Astrocyte (in vitro differentiated cells and primary cell): ENCODE measurements around the gene GSN.

Experiments
- EZH2 ChIP-seq: IDR thresholded peaks from 2 replicates; pipeline ENCODE4 v1.6.1; 2012; ENCODE audit warnings: mild to moderate bottlenecking, low read length, inconsistent platforms; ENCODE audit not compliant: insufficient read depth
- TF ChIP-seq, protein P1 (sequence below): IDR thresholded peaks from 2 replicates; pipeline ENCODE4 v1.5.1; 2011; ENCODE audit warnings: low read depth, mild to moderate bottlenecking, inconsistent platforms, low read length, moderate library complexity; ENCODE audit not compliant: insufficient read depth

DNA sequence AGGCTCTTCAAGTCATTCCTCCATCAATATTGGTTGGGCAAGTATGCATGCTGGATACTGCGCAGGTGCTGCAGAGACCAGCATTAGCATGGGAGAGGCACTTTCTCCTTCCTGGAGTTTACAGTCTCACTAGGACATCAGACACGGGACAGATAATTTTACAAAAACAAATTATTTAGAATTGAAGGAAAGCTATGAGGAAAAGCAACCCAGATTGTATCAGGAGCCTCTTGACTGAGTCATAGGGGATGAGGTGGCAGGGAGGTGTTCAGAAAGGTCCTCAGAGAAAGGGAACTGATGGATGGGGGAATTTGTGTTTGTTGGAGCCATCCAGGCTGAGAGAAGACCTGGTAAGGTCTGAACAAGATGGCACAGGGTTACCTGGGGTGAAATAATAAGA is 41.8 kb upstream of the GSN start:
- TF ChIP-seq, protein P1, sequence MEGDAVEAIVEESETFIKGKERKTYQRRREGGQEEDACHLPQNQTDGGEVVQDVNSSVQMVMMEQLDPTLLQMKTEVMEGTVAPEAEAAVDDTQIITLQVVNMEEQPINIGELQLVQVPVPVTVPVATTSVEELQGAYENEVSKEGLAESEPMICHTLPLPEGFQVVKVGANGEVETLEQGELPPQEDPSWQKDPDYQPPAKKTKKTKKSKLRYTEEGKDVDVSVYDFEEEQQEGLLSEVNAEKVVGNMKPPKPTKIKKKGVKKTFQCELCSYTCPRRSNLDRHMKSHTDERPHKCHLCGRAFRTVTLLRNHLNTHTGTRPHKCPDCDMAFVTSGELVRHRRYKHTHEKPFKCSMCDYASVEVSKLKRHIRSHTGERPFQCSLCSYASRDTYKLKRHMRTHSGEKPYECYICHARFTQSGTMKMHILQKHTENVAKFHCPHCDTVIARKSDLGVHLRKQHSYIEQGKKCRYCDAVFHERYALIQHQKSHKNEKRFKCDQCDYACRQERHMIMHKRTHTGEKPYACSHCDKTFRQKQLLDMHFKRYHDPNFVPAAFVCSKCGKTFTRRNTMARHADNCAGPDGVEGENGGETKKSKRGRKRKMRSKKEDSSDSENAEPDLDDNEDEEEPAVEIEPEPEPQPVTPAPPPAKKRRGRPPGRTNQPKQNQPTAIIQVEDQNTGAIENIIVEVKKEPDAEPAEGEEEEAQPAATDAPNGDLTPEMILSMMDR = no peak
- TF ChIP-seq EZH2 = no peak
